OCI-LY1 (cell line): ENCODE measurements around the gene SGSM1.

Experiments used
- H2AFZ ChIP-seq: fragments of 200-600 bp; sonication (generic), shearing (Covaris generic); 2 replicates; pipeline ENCODE4 v1.6.0; 2014; ENCODE audit warnings: antibody characterized with exemption, mild to moderate bottlenecking, low read length
- H3F3A ChIP-seq: fragments of 200-600 bp; sonication (generic), shearing (Covaris generic); 2 replicates; pipeline ENCODE4 v1.6.0; 2014; ENCODE audit warnings: mild to moderate bottlenecking, antibody characterized with exemption, low read length, moderate library complexity; ENCODE audit not compliant: insufficient read depth
- H3K27ac ChIP-seq: fragments of 200-600 bp; sonication (generic); 2 replicates; pipeline ENCODE4 v1.5.1; 2014; ENCODE audit warnings: low read length, mixed run types, mild to moderate bottlenecking, low read depth; ENCODE audit not compliant: poor library complexity, severe bottlenecking
- H3K27me3 ChIP-seq: fragments of 200-600 bp; sonication (generic); 2 replicates; pipeline ENCODE4 v1.6.0; 2014; ENCODE audit warnings: antibody characterized with exemption, mild to moderate bottlenecking, low read length, moderate library complexity; ENCODE audit not compliant: insufficient read depth
- H3K36me3 ChIP-seq: fragments of 200-600 bp; sonication (generic); 2 replicates; pipeline ENCODE4 v1.6.1; 2014; ENCODE audit warnings: mild to moderate bottlenecking, antibody characterized with exemption, low read length, moderate library complexity, mixed read lengths; ENCODE audit not compliant: insufficient read depth
- H3K4me1 ChIP-seq: fragments of 200-600 bp; sonication (generic); 2 replicates; pipeline ENCODE4 v1.5.1; 2014; ENCODE audit warnings: mild to moderate bottlenecking, low read length, moderate library complexity; ENCODE audit not compliant: insufficient read depth, severe bottlenecking
- H3K4me2 ChIP-seq: fragments of 200-600 bp; sonication (generic), shearing (Covaris generic); 2 replicates; pipeline ENCODE4 v1.6.1; 2014; ENCODE audit warnings: low read length
- H3K4me3 ChIP-seq: fragments of 200-600 bp; sonication (generic); 2 replicates; pipeline ENCODE4 v1.5.1; 2014; ENCODE audit warnings: low read length, low read depth, mild to moderate bottlenecking, mixed read lengths; ENCODE audit not compliant: poor library complexity, severe bottlenecking
- H3K79me2 ChIP-seq: fragments of 200-600 bp; shearing (Covaris generic); 2 replicates; pipeline ENCODE4 v1.6.1; 2016; ENCODE audit warnings: mixed run types, low read length, mixed read lengths; ENCODE audit not compliant: insufficient read depth
- H3K9ac ChIP-seq: fragments of 200-600 bp; sonication (generic), shearing (Covaris generic); 2 replicates; pipeline ENCODE4 v1.6.1; 2014; ENCODE audit warnings: mild to moderate bottlenecking, low read length, mixed read lengths
- H3K9me2 ChIP-seq: fragments of 200-600 bp; sonication (generic), shearing (Covaris generic); 2 replicates; pipeline ENCODE4 v1.6.1; 2014; ENCODE audit warnings: low read depth, mild to moderate bottlenecking, low read length, mixed read lengths
- H3K9me3 ChIP-seq: fragments of 200-600 bp; shearing (Covaris generic); 2 replicates; pipeline ENCODE4 v1.6.1; 2014; ENCODE audit warnings: low read length, mixed read lengths
- H4K20me1 ChIP-seq: fragments of 200-600 bp; sonication (generic), shearing (Covaris generic); 2 replicates; pipeline ENCODE4 v1.6.0; 2016; ENCODE audit warnings: mild to moderate bottlenecking, low read length; ENCODE audit not compliant: insufficient read depth
- EZH2 ChIP-seq: fragments of 200-600 bp; sonication (generic), shearing (Covaris generic); IDR thresholded peaks from 2 replicates; pipeline ENCODE4 v1.8.0; 2017; ENCODE audit warnings: borderline replicate concordance, mixed run types, mild to moderate bottlenecking, antibody characterized with exemption, low read length, moderate library complexity, mixed read lengths
- TF ChIP-seq, protein P1 (sequence below): fragments of 200-600 bp; sonication (generic), shearing (Covaris generic); IDR thresholded peaks from 2 replicates; pipeline ENCODE4 v1.5.1; 2017; ENCODE audit warnings: mild to moderate bottlenecking, antibody characterized with exemption, low read length, moderate library complexity, mixed read lengths

The SGSM1 gene

DNA sequence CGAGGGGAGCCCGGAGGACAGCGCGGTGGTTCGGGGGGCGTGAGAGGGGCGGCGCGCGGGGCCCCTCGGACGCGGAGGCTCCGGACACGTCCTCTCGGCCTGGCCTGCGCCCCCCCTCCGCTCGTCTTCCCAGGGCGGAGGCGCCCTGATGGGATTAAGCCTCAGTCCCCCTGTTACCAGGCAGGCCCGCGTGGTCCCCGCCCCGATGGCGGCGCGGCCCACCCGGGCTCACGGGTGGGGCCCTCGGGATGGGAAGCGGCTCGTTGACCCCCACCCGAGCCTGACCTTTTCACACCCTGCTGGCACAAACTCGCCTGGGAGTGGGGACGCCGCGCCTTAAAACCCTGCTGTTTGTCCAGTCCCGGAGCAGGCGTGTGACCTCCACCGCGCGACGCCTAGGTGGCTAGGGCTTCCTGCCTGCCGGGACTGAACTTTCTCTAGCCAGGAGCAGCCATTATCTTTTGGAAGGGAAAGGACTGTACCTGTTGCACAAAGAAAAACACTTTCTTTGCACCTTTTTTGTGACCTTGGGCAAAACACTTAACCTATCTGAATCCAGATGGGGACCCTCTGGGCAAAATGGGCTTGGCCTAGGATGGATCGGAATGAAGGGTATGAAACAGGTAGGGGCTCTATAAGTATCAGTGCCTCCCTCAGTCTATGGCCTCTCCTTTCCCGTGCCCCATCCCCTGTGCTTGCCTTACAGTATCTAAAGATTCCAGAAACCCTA is 147.5 kb downstream of the SGSM1 start:
- no peak overlapping the region for H2AFZ ChIP-seq
- no peak overlapping the region for H3K4me3 ChIP-seq
- no peak overlapping the region for H3K9ac ChIP-seq
- no peak for TF ChIP-seq EZH2
- TF ChIP-seq, protein P1, sequence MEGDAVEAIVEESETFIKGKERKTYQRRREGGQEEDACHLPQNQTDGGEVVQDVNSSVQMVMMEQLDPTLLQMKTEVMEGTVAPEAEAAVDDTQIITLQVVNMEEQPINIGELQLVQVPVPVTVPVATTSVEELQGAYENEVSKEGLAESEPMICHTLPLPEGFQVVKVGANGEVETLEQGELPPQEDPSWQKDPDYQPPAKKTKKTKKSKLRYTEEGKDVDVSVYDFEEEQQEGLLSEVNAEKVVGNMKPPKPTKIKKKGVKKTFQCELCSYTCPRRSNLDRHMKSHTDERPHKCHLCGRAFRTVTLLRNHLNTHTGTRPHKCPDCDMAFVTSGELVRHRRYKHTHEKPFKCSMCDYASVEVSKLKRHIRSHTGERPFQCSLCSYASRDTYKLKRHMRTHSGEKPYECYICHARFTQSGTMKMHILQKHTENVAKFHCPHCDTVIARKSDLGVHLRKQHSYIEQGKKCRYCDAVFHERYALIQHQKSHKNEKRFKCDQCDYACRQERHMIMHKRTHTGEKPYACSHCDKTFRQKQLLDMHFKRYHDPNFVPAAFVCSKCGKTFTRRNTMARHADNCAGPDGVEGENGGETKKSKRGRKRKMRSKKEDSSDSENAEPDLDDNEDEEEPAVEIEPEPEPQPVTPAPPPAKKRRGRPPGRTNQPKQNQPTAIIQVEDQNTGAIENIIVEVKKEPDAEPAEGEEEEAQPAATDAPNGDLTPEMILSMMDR: no peak
- no peaks in the 10 kb centered on the region for H3K79me2 ChIP-seq
- H4K20me1 ChIP-seq: no peaks in the 10 kb centered on the region
- H3K9me2 ChIP-seq: no peaks in the 10 kb centered on the region
- H3K36me3 ChIP-seq: no peaks in the 10 kb centered on the region
- no peak overlapping the region for H3K4me2 ChIP-seq
- no peaks in the 10 kb centered on the region for H3F3A ChIP-seq
- H3K27me3 ChIP-seq: no peaks in the 10 kb centered on the region
- H3K27ac ChIP-seq: no peak overlapping the region
- H3K4me1 ChIP-seq: no peaks in the 10 kb centered on the region
- no peaks in the 10 kb centered on the region for H3K9me3 ChIP-seq

DNA sequence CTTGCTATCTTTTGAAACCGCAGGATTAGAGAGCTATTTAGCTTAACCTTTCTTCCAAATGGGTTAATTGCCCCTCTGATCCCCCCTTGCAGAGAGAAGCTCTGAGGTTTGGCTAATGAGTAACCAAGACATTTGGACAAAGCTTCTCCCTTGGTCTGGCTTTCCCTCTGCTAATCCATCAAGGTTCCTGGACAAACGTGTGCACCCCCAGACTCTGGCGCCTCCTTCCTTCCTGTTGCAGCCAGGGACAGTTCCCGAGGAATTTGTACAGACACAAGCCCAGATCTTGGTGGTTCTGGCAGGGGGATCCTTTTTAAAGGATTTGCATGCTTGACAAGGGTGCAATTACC is 148.1 kb downstream of the SGSM1 start:
- Histone ChIP-seq H3K27me3 (no peaks in the 10 kb centered on the region), H2AFZ (no peak overlapping the region), H3K4me1 (no peaks in the 10 kb centered on the region), H3K9ac (no peak overlapping the region), H3K36me3 (no peaks in the 10 kb centered on the region), H3K9me2 (no peaks in the 10 kb centered on the region), H4K20me1 (no peaks in the 10 kb centered on the region), H3K27ac (no peak overlapping the region), H3F3A (no peaks in the 10 kb centered on the region), H3K4me3 (no peak overlapping the region), H3K4me2 (no peak overlapping the region), H3K9me3 (no peaks in the 10 kb centered on the region), H3K79me2 (no peaks in the 10 kb centered on the region)
- TF ChIP-seq, protein P1: no peak
- TF ChIP-seq EZH2: no peak

DNA sequence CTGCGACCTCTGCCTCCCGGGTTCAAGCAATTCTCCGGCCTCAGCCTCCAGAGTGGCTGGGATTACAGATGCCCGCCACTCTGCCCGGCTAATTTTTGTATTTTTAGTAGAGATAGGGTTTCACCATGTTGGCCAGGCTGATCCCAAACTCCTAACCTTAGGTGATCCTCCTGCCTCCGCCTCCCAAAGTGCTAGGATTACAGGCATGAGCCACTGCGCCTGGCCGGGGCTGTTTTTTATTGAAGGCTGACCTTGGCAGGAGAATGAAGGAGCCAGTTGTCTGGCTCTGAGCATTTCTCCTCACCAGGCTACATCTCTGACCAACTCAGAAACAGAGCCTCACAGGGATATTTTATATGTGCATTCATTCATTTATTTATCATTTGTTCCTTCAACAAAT is 148.8 kb downstream of the SGSM1 start:
- Histone ChIP-seq H3K4me2 (no peak overlapping the region), H2AFZ (no peak overlapping the region), H3F3A (no peaks in the 10 kb centered on the region), H3K9ac (no peak overlapping the region), H3K9me3 (no peaks in the 10 kb centered on the region), H3K9me2 (no peaks in the 10 kb centered on the region), H3K27ac (no peak overlapping the region), H4K20me1 (no peaks in the 10 kb centered on the region), H3K4me3 (no peak overlapping the region), H3K36me3 (no peaks in the 10 kb centered on the region), H3K79me2 (no peaks in the 10 kb centered on the region), H3K4me1 (no peaks in the 10 kb centered on the region), H3K27me3 (no peaks in the 10 kb centered on the region)
- TF ChIP-seq, protein P1: no peak
- no peak for TF ChIP-seq EZH2
